K562 (cell line): ENCODE results near the gene DKKL1. TPM values are rescaled to one million over a fixed set of nuclear protein-coding genes. Genes with fewer than 3 reads are reported as not detected.

Source experiments
- CREBBP ChIP-seq: IDR thresholded peaks from one replicate; pipeline ENCODE4 v1.6.1; 2012; ENCODE audit warnings: low read depth, mild to moderate bottlenecking, control low read depth, inconsistent platforms, low read length
- GABPB2 ChIP-seq: fragments of 250-450 bp; sonication (Bioruptor Pico); conservative IDR thresholded peaks from 2 replicates; pipeline ENCODE4 v1.5.1; 2021; ENCODE audit warnings: mild to moderate bottlenecking
- HDGF ChIP-seq: fragments of 450-650 bp; IDR thresholded peaks from 2 replicates; pipeline ENCODE4 v1.6.1; 2016
- HNRNPLL ChIP-seq: fragments of 200-400 bp; formaldehyde crosslinking; IDR thresholded peaks from 2 replicates; pipeline ENCODE4 v1.6.1; 2017; ENCODE audit warnings: low read length, low read depth, mild to moderate bottlenecking; ENCODE audit not compliant: poor library complexity, severe bottlenecking
- MCM5 ChIP-seq: fragments of 450-650 bp; IDR thresholded peaks from 2 replicates; pipeline ENCODE4 v1.6.1; 2016; ENCODE audit warnings: low read depth
- MCM7 ChIP-seq, 2 experiments: fragments of 450-650 bp; IDR thresholded peaks; 2 replicates each; pipeline ENCODE4 v1.6.1; 2016 to 2018
- ZNF224 ChIP-seq: sonication (generic); formaldehyde crosslinking; IDR thresholded peaks from 2 replicates; pipeline ENCODE4 v1.8.0; 2022; ENCODE audit warnings: mild to moderate bottlenecking, missing genetic modification reagents
- ZNF586 ChIP-seq: fragments of 450-650 bp; formaldehyde crosslinking; conservative IDR thresholded peaks from 2 replicates; pipeline ENCODE4 v1.4.0; 2020; ENCODE audit warnings: mild to moderate bottlenecking, moderate library complexity
- ZNF785 ChIP-seq: fragments of 250-450 bp; sonication (Bioruptor Pico); IDR thresholded peaks from 2 replicates; pipeline ENCODE4 v1.4.0; 2020; ENCODE audit warnings: mild to moderate bottlenecking
- polyA plus RNA-seq, 8 experiments: library from polyadenylated mRNA; depleted of rRNA in 4 of 8; stranded (reverse) in 5 of 8; unstranded in 3 of 8; fragments of >200 nt; fragmentation: Nextera tagmentation in 2 of 8; fragmentation: Illumina TruSeq in 1 of 8; extraction: Ambion mirVana in 2 of 8; extraction: Trizol in 1 of 8; gene quantifications; 2 replicates each; pipeline versions ENCODE4 v1.2.1 to v1.2.3, GENCODE V29; 2011 to 2014; ENCODE audit warnings: inconsistent platforms in 1 of 8, missing spikeins in 1 of 8
- total RNA-seq, 7 experiments: library from RNA; depleted of rRNA in 6 of 7; stranded (reverse); fragments of >200 nt in 6 of 7; fragmentation: Illumina TruSeq in 2 of 7; extraction: Trizol in 2 of 7; gene quantifications; 2 replicates each; pipeline versions ENCODE4 v1.2.1 to v1.2.3, GENCODE V29; 2011 to 2021; ENCODE audit warnings: low replicate concordance in 1 of 7
- TF ChIP-seq, protein P1 (sequence below), 2 experiments: fragments of 450-650 bp; IDR thresholded peaks; 2 replicates each; pipeline ENCODE4 v1.6.1; 2018; ENCODE audit warnings: mild to moderate bottlenecking in 2 of 2, low read depth in 1 of 2; ENCODE audit not compliant: partially characterized antibody in 2 of 2
- TF ChIP-seq, protein P2 (sequence below): IDR thresholded peaks from 3 replicates; pipeline ENCODE4 v1.6.1; 2011; ENCODE audit warnings: borderline replicate concordance, mild to moderate bottlenecking; ENCODE audit not compliant: insufficient read length, insufficient read depth
- TF ChIP-seq, protein P3 (sequence below): sonication (generic); formaldehyde crosslinking; IDR thresholded peaks from 2 replicates; pipeline ENCODE4 v1.8.1; 2023; ENCODE audit warnings: missing genetic modification reagents, mild to moderate bottlenecking, borderline replicate concordance
- TF ChIP-seq, protein P4 (sequence below), 2 experiments: fragments of 450-650 bp in 1 of 2; IDR thresholded peaks; 2 replicates each; pipeline ENCODE4 v1.6.1; 2011 to 2017; ENCODE audit warnings: low read depth in 2 of 2, antibody characterized with exemption in 1 of 2, borderline replicate concordance in 1 of 2, low read length in 1 of 2, mild to moderate bottlenecking in 1 of 2, mixed read lengths in 1 of 2; ENCODE audit not compliant: control insufficient read depth in 1 of 2

The DKKL1 gene
- total and polyA plus RNA-seq, 9 of the 15 experiments (the other 6 are each of a cell fraction or from before 2014, with no cell fraction given): 0.15 to 1.7 (median 0.52) TPM

DNA sequence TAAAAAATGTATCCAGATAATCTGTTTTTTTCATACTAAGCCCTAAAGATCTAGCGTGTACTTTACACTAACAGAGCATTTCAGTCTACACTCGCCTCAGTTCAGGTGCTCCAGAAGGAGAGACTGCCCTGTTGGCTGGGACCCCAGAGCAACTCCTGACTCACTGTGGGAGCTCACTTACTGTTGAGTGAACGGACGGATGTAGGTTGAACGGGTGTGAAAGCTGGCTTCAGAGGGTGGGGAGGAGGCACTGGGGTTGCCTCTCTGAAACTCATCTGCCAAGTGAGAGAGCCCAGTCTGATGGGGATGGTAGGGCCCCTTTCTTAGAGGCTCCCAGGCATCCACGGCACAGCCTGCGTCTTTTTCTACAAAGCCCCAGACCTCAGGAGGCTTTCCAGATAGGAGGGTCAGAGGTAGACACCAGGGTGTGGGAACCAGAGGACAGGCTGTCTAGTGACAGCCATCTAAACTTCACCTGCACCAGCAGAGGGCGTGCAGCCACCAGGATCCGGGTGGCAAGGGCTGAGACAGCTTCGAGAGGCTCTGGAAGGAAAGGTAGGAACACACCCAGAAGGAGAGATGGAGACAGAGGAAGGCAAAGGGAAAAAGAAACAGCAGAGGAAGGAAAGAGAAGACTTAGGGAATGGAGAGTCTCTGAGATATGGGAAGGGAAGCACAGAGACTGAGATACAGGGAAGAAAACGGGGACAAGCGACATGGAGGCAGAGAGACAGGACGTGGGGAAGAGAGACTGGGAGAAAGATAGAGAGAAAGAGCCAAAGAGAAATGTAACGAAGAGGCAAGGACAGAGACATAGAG is 28.1 kb downstream of the DKKL1 start (continued):
- TF ChIP-seq, protein P1, sequence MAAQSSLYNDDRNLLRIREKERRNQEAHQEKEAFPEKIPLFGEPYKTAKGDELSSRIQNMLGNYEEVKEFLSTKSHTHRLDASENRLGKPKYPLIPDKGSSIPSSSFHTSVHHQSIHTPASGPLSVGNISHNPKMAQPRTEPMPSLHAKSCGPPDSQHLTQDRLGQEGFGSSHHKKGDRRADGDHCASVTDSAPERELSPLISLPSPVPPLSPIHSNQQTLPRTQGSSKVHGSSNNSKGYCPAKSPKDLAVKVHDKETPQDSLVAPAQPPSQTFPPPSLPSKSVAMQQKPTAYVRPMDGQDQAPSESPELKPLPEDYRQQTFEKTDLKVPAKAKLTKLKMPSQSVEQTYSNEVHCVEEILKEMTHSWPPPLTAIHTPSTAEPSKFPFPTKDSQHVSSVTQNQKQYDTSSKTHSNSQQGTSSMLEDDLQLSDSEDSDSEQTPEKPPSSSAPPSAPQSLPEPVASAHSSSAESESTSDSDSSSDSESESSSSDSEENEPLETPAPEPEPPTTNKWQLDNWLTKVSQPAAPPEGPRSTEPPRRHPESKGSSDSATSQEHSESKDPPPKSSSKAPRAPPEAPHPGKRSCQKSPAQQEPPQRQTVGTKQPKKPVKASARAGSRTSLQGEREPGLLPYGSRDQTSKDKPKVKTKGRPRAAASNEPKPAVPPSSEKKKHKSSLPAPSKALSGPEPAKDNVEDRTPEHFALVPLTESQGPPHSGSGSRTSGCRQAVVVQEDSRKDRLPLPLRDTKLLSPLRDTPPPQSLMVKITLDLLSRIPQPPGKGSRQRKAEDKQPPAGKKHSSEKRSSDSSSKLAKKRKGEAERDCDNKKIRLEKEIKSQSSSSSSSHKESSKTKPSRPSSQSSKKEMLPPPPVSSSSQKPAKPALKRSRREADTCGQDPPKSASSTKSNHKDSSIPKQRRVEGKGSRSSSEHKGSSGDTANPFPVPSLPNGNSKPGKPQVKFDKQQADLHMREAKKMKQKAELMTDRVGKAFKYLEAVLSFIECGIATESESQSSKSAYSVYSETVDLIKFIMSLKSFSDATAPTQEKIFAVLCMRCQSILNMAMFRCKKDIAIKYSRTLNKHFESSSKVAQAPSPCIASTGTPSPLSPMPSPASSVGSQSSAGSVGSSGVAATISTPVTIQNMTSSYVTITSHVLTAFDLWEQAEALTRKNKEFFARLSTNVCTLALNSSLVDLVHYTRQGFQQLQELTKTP (IDR thresholded peaks at IDR 0.05; ENCODE audit: low read depth in 1 of 2, partially characterized antibody in 2 of 2): peak; percentile 52 to 77
- no peak for TF ChIP-seq ZNF224 (CRISPR knock-in tag)
- TF ChIP-seq, protein P2, sequence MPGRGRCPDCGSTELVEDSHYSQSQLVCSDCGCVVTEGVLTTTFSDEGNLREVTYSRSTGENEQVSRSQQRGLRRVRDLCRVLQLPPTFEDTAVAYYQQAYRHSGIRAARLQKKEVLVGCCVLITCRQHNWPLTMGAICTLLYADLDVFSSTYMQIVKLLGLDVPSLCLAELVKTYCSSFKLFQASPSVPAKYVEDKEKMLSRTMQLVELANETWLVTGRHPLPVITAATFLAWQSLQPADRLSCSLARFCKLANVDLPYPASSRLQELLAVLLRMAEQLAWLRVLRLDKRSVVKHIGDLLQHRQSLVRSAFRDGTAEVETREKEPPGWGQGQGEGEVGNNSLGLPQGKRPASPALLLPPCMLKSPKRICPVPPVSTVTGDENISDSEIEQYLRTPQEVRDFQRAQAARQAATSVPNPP: no peak
- peak; percentile 99 for TF ChIP-seq HDGF
- TF ChIP-seq ZNF785 (CRISPR knock-in tag): no peak
- no peak for TF ChIP-seq HNRNPLL
- TF ChIP-seq, protein P3, sequence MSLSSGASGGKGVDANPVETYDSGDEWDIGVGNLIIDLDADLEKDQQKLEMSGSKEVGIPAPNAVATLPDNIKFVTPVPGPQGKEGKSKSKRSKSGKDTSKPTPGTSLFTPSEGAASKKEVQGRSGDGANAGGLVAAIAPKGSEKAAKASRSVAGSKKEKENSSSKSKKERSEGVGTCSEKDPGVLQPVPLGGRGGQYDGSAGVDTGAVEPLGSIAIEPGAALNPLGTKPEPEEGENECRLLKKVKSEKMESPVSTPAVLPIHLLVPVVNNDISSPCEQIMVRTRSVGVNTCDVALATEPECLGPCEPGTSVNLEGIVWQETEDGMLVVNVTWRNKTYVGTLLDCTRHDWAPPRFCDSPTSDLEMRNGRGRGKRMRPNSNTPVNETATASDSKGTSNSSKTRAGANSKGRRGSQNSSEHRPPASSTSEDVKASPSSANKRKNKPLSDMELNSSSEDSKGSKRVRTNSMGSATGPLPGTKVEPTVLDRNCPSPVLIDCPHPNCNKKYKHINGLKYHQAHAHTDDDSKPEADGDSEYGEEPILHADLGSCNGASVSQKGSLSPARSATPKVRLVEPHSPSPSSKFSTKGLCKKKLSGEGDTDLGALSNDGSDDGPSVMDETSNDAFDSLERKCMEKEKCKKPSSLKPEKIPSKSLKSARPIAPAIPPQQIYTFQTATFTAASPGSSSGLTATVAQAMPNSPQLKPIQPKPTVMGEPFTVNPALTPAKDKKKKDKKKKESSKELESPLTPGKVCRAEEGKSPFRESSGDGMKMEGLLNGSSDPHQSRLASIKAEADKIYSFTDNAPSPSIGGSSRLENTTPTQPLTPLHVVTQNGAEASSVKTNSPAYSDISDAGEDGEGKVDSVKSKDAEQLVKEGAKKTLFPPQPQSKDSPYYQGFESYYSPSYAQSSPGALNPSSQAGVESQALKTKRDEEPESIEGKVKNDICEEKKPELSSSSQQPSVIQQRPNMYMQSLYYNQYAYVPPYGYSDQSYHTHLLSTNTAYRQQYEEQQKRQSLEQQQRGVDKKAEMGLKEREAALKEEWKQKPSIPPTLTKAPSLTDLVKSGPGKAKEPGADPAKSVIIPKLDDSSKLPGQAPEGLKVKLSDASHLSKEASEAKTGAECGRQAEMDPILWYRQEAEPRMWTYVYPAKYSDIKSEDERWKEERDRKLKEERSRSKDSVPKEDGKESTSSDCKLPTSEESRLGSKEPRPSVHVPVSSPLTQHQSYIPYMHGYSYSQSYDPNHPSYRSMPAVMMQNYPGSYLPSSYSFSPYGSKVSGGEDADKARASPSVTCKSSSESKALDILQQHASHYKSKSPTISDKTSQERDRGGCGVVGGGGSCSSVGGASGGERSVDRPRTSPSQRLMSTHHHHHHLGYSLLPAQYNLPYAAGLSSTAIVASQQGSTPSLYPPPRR (CRISPR knock-in tag): no peak
- TF ChIP-seq CREBBP: no peak
- 0 out of 4 replicates have a peak, but pooled peaks of 1 of the 2 experiments have one; percentile 79 for TF ChIP-seq MCM7 (IDR thresholded peaks at IDR 0.05)
- no peak for TF ChIP-seq ZNF586 (CRISPR knock-in tag)
- no peak for TF ChIP-seq GABPB2
- TF ChIP-seq, protein P4, sequence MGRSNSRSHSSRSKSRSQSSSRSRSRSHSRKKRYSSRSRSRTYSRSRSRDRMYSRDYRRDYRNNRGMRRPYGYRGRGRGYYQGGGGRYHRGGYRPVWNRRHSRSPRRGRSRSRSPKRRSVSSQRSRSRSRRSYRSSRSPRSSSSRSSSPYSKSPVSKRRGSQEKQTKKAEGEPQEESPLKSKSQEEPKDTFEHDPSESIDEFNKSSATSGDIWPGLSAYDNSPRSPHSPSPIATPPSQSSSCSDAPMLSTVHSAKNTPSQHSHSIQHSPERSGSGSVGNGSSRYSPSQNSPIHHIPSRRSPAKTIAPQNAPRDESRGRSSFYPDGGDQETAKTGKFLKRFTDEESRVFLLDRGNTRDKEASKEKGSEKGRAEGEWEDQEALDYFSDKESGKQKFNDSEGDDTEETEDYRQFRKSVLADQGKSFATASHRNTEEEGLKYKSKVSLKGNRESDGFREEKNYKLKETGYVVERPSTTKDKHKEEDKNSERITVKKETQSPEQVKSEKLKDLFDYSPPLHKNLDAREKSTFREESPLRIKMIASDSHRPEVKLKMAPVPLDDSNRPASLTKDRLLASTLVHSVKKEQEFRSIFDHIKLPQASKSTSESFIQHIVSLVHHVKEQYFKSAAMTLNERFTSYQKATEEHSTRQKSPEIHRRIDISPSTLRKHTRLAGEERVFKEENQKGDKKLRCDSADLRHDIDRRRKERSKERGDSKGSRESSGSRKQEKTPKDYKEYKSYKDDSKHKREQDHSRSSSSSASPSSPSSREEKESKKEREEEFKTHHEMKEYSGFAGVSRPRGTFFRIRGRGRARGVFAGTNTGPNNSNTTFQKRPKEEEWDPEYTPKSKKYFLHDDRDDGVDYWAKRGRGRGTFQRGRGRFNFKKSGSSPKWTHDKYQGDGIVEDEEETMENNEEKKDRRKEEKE (IDR thresholded peaks at IDR 0.05; ENCODE audit: borderline replicate concordance in 1 of 2, control insufficient read depth in 1 of 2, low read depth in 2 of 2, low read length in 1 of 2): 0 out of 4 replicates have a peak, but pooled peaks of 1 of the 2 experiments have one; percentile 57
- TF ChIP-seq MCM5: peak; percentile 91; the same call in 1 of the 2 replicates
